SK-N-SH treated with all-trans-retinoic acid at 6 μM for 48 hours (cell line): ENCODE data around the gene ABI3BP.

ENCODE experiments used
- ATAC-seq: fragments of 200-7000 bp; cut with Tn5 transposase; 3 replicates; pipeline ENCODE4 v1.9.1; 2020; ENCODE audit warnings: mild to moderate bottlenecking, moderate library complexity
- BACH2 ChIP-seq: fragments of 250-450 bp; sonication (Bioruptor Pico); IDR thresholded peaks from 2 replicates; pipeline ENCODE4 v1.9.0; 2021; ENCODE audit warnings: mild to moderate bottlenecking, borderline replicate concordance
- CSDC2 ChIP-seq: fragments of 250-450 bp; sonication (Bioruptor Pico); IDR thresholded peaks from 2 replicates; pipeline ENCODE4 v1.5.0; 2020; ENCODE audit warnings: mild to moderate bottlenecking, moderate library complexity
- CSRNP3 ChIP-seq: fragments of 250-450 bp; sonication (Bioruptor Pico); IDR thresholded peaks from 2 replicates; pipeline ENCODE4 v1.5.1; 2021; ENCODE audit warnings: mild to moderate bottlenecking, moderate library complexity
- ESRRG ChIP-seq: fragments of 250-450 bp; sonication (Bioruptor Pico); IDR thresholded peaks from 2 replicates; pipeline ENCODE4 v1.6.1; 2021; ENCODE audit warnings: mild to moderate bottlenecking
- GLIS3 ChIP-seq: fragments of 250-450 bp; sonication (Bioruptor Pico); IDR thresholded peaks from 2 replicates; pipeline ENCODE4 v1.5.0; 2020; ENCODE audit warnings: mild to moderate bottlenecking, moderate library complexity
- ISL1 ChIP-seq: fragments of 250-450 bp; sonication (Bioruptor Pico); IDR thresholded peaks from 2 replicates; pipeline ENCODE4 v2.1.2; 2022; ENCODE audit warnings: mild to moderate bottlenecking, moderate library complexity
- OSR1 ChIP-seq: fragments of 250-450 bp; sonication (Bioruptor Pico); IDR thresholded peaks from 2 replicates; pipeline ENCODE4 v1.8.0; 2022; ENCODE audit warnings: moderate library complexity, mild to moderate bottlenecking, inconsistent platforms
- PATZ1 ChIP-seq: fragments of 250-450 bp; sonication (Bioruptor Pico); IDR thresholded peaks from 2 replicates; pipeline ENCODE4 v1.8.0; 2020; ENCODE audit warnings: mild to moderate bottlenecking, moderate library complexity, borderline replicate concordance
- PPARA ChIP-seq: fragments of 250-450 bp; sonication (Bioruptor Pico); IDR thresholded peaks from 2 replicates; pipeline ENCODE4 v1.5.0; 2020; ENCODE audit warnings: mild to moderate bottlenecking, borderline replicate concordance
- RARB ChIP-seq: fragments of 250-450 bp; sonication (Bioruptor Pico); IDR thresholded peaks from 2 replicates; pipeline ENCODE4 v1.8.0; 2021; ENCODE audit warnings: mild to moderate bottlenecking, moderate library complexity
- SNAI2 ChIP-seq: fragments of 250-450 bp; sonication (Bioruptor Pico); IDR thresholded peaks from 2 replicates; pipeline ENCODE4 v1.5.0; 2020; ENCODE audit warnings: mild to moderate bottlenecking, moderate library complexity
- TOX ChIP-seq: fragments of 250-450 bp; sonication (Bioruptor Pico); IDR thresholded peaks from 2 replicates; pipeline ENCODE4 v1.8.0; 2021; ENCODE audit warnings: mild to moderate bottlenecking, moderate library complexity, borderline replicate concordance
- ZC3H10 ChIP-seq: fragments of 250-450 bp; sonication (Bioruptor Pico); IDR thresholded peaks from 2 replicates; pipeline ENCODE4 v1.5.1; 2021; ENCODE audit warnings: mild to moderate bottlenecking, moderate library complexity
- ZFP3 ChIP-seq: fragments of 250-450 bp; sonication (Bioruptor Pico); IDR thresholded peaks from 2 replicates; pipeline ENCODE4 v1.5.0; 2020; ENCODE audit warnings: mild to moderate bottlenecking, moderate library complexity
- ZFP30 ChIP-seq: fragments of 450-650 bp; formaldehyde crosslinking; IDR thresholded peaks from 2 replicates; pipeline ENCODE4 v1.5.0; 2022; ENCODE audit warnings: mild to moderate bottlenecking, moderate library complexity
- ZNF565 ChIP-seq: fragments of 450-650 bp; formaldehyde crosslinking; conservative IDR thresholded peaks from 2 replicates; pipeline ENCODE4 v1.5.0; 2020; ENCODE audit warnings: low read depth, mild to moderate bottlenecking, moderate library complexity
- ZNF70 ChIP-seq: fragments of 450-650 bp; formaldehyde crosslinking; IDR thresholded peaks from 2 replicates; pipeline ENCODE4 v1.5.0; 2020; ENCODE audit warnings: mild to moderate bottlenecking, moderate library complexity
- ZNF8 ChIP-seq: fragments of 450-650 bp; formaldehyde crosslinking; IDR thresholded peaks from 2 replicates; pipeline ENCODE4 v1.5.0; 2020; ENCODE audit warnings: mild to moderate bottlenecking, moderate library complexity
- TF ChIP-seq, protein P1 (sequence below): fragments of 250-450 bp; sonication (Bioruptor Pico); IDR thresholded peaks from 2 replicates; pipeline ENCODE4 v1.5.1; 2020; ENCODE audit warnings: low read depth, mild to moderate bottlenecking, moderate library complexity
- TF ChIP-seq, protein P2 (sequence below): fragments of 250-450 bp; sonication (Bioruptor Pico); IDR thresholded peaks from 2 replicates; pipeline ENCODE4 v1.8.0; 2021; ENCODE audit warnings: low read depth, mild to moderate bottlenecking, moderate library complexity, borderline replicate concordance
- TF ChIP-seq, protein P3 (sequence below): fragments of 250-450 bp; sonication (Bioruptor Pico); IDR thresholded peaks from 2 replicates; pipeline ENCODE4 v1.5.0; 2020; ENCODE audit warnings: mild to moderate bottlenecking, moderate library complexity

Gene ABI3BP

GRCh38 chr3:100775669-100776068 lies 217.6 kb downstream of the ABI3BP start:
- no peak for ATAC-seq
- TF ChIP-seq, protein P1, sequence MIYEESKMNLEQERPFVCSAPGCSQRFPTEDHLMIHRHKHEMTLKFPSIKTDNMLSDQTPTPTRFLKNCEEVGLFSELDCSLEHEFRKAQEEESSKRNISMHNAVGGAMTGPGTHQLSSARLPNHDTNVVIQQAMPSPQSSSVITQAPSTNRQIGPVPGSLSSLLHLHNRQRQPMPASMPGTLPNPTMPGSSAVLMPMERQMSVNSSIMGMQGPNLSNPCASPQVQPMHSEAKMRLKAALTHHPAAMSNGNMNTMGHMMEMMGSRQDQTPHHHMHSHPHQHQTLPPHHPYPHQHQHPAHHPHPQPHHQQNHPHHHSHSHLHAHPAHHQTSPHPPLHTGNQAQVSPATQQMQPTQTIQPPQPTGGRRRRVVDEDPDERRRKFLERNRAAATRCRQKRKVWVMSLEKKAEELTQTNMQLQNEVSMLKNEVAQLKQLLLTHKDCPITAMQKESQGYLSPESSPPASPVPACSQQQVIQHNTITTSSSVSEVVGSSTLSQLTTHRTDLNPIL (CRISPR knock-in tag), result no peak
- TF ChIP-seq BACH2 (no peak), ESRRG (CRISPR knock-in tag) (no peak), ZFP30 (CRISPR knock-in tag) (no peak), RARB (no peak), CSRNP3 (CRISPR knock-in tag) (no peak), ISL1 (CRISPR knock-in tag) (no peak), PPARA (CRISPR knock-in tag) (no peak), TOX (CRISPR knock-in tag) (no peak), PATZ1 (CRISPR knock-in tag) (no peak), ZNF8 (no peak), SNAI2 (CRISPR knock-in tag) (no peak), OSR1 (CRISPR knock-in tag) (no peak), GLIS3 (no peak), CSDC2 (CRISPR knock-in tag) (no peak)
- TF ChIP-seq, protein P2, sequence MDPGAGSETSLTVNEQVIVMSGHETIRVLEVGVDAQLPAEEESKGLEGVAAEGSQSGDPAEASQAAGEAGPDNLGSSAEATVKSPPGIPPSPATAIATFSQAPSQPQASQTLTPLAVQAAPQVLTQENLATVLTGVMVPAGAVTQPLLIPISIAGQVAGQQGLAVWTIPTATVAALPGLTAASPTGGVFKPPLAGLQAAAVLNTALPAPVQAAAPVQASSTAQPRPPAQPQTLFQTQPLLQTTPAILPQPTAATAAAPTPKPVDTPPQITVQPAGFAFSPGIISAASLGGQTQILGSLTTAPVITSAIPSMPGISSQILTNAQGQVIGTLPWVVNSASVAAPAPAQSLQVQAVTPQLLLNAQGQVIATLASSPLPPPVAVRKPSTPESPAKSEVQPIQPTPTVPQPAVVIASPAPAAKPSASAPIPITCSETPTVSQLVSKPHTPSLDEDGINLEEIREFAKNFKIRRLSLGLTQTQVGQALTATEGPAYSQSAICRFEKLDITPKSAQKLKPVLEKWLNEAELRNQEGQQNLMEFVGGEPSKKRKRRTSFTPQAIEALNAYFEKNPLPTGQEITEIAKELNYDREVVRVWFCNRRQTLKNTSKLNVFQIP (CRISPR knock-in tag), result no peak
- TF ChIP-seq, protein P3, sequence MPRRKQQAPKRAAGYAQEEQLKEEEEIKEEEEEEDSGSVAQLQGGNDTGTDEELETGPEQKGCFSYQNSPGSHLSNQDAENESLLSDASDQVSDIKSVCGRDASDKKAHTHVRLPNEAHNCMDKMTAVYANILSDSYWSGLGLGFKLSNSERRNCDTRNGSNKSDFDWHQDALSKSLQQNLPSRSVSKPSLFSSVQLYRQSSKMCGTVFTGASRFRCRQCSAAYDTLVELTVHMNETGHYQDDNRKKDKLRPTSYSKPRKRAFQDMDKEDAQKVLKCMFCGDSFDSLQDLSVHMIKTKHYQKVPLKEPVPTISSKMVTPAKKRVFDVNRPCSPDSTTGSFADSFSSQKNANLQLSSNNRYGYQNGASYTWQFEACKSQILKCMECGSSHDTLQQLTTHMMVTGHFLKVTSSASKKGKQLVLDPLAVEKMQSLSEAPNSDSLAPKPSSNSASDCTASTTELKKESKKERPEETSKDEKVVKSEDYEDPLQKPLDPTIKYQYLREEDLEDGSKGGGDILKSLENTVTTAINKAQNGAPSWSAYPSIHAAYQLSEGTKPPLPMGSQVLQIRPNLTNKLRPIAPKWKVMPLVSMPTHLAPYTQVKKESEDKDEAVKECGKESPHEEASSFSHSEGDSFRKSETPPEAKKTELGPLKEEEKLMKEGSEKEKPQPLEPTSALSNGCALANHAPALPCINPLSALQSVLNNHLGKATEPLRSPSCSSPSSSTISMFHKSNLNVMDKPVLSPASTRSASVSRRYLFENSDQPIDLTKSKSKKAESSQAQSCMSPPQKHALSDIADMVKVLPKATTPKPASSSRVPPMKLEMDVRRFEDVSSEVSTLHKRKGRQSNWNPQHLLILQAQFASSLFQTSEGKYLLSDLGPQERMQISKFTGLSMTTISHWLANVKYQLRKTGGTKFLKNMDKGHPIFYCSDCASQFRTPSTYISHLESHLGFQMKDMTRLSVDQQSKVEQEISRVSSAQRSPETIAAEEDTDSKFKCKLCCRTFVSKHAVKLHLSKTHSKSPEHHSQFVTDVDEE (CRISPR knock-in tag), result no peak

- no peak for TF ChIP-seq ZC3H10 (CRISPR knock-in tag)
- TF ChIP-seq ISL1 (CRISPR knock-in tag), result no peak
- TF ChIP-seq ZNF565 (CRISPR knock-in tag), result no peak
- TF ChIP-seq BACH2, result no peak
- no peak for TF ChIP-seq SNAI2 (CRISPR knock-in tag)
- TF ChIP-seq ZFP3 (CRISPR knock-in tag), result no peak
- TF ChIP-seq, all 23 proteins: peak for 0
- no peak for ATAC-seq
Observed at GRCh38 chr3:100775226-100775625, 218.0 kb downstream of the ABI3BP start.

- no peak for ATAC-seq
- TF ChIP-seq ZNF8 (no peak), BACH2 (no peak), ZFP30 (CRISPR knock-in tag) (no peak), CSDC2 (CRISPR knock-in tag) (no peak), PPARA (CRISPR knock-in tag) (no peak), OSR1 (CRISPR knock-in tag) (no peak), CSRNP3 (CRISPR knock-in tag) (no peak), SNAI2 (CRISPR knock-in tag) (no peak), RARB (no peak), ZNF565 (CRISPR knock-in tag) (no peak), TOX (CRISPR knock-in tag) (no peak), GLIS3 (no peak), ZNF70 (CRISPR knock-in tag) (no peak)
- TF ChIP-seq, protein P1 (CRISPR knock-in tag), result no peak
- TF ChIP-seq, protein P3 (CRISPR knock-in tag), result no peak
Observed at GRCh38 chr3:100769693-100770092, 223.5 kb downstream of the ABI3BP start.
